HFFc6 (cell line): ENCODE measurements around the gene OR51G2. TPM values are rescaled to one million over a fixed set of nuclear protein-coding genes. Genes with fewer than 3 reads are reported as not detected.

ENCODE experiments used
- DNase-seq: peaks from one replicate; pipeline ENCODE4 v3.0.0-alpha.2; 2018
- H3K27ac Mint-ChIP-seq: 2 replicates; pipeline ENCODE4 v1.8.0; 2020; ENCODE audit warnings: mild to moderate bottlenecking, mixed read lengths
- H3K27me3 Mint-ChIP-seq: 2 replicates; pipeline ENCODE4 v1.8.0; 2021; ENCODE audit warnings: mild to moderate bottlenecking, moderate library complexity, mixed read lengths; ENCODE audit not compliant: insufficient read depth
- H3K36me3 Mint-ChIP-seq: 2 replicates; pipeline ENCODE4 v1.8.0; 2021; ENCODE audit warnings: low read depth, mixed read lengths
- H3K4me1 Mint-ChIP-seq: 2 replicates; pipeline ENCODE4 v1.8.0; 2020; ENCODE audit warnings: low read depth, mixed read lengths
- H3K4me3 Mint-ChIP-seq: 2 replicates; pipeline ENCODE4 v1.8.0; 2020; ENCODE audit warnings: mild to moderate bottlenecking, moderate library complexity, mixed read lengths
- H3K9me3 Mint-ChIP-seq: 2 replicates; pipeline ENCODE4 v1.8.0; 2020; ENCODE audit warnings: mild to moderate bottlenecking, mixed read lengths
- CTCF ChIP-seq: fragments of 200-600 bp; sonication (generic); IDR thresholded peaks from 2 replicates; pipeline ENCODE4 v1.5.0; 2021; ENCODE audit warnings: antibody characterized with exemption, mild to moderate bottlenecking
- total RNA-seq, 6 experiments: library from RNA; stranded (reverse); fragmentation: NEBNext Ultra II Directional; extraction: Animal tissue kit (Norgen Biotek cat#: 25700); gene quantifications; 2 replicates in 1 of 6; 3 replicates in 5 of 6; pipeline ENCODE4 v1.2.3, GENCODE V29; 2021

OR51G2 gene
- total RNA-seq, 6 experiments from 2014 or later: not detected

GRCh38 chr11:4916581-4916980 lies 2.6 kb downstream of the OR51G2 start:
- no peak overlapping the region for H3K27ac Mint-ChIP-seq
- no peak overlapping the region for H3K4me3 Mint-ChIP-seq
- peaks cover 2% of the 10 kb centered on the region for H3K27me3 Mint-ChIP-seq
- no peaks in the 10 kb centered on the region for H3K4me1 Mint-ChIP-seq
- H3K36me3 Mint-ChIP-seq: peaks cover 14% of the 10 kb centered on the region
- peaks cover 61% of the 10 kb centered on the region for H3K9me3 Mint-ChIP-seq
- DNase-seq: no peak
- no peak for TF ChIP-seq CTCF

GRCh38 chr11:4903484-4903883 lies 15.7 kb downstream of the OR51G2 start, which contains the start of gene OR51A7:
Gene OR51A7 (plus strand): TSS chr11:4903783. CDS start chr11:4907370, 3,587 bp downstream.
- no peak for TF ChIP-seq CTCF
- Mint-ChIP-seq H3K27me3 (no peaks in the 10 kb centered on the region), H3K27ac (no peak within 1 kb of the TSS), H3K4me3 (no peak within 1 kb of the TSS), H3K36me3 (no peaks in the 10 kb centered on the region), H3K9me3 (peaks cover 23% of the 10 kb centered on the region), H3K4me1 (no peaks in the 10 kb centered on the region)
- no peak for DNase-seq

- TF ChIP-seq CTCF: no peak; the same call in 1 of the 2 replicates
- peak; percentile 45 for DNase-seq
- no peak overlapping the region for H3K27ac Mint-ChIP-seq
- no peaks in the 10 kb centered on the region for H3K27me3 Mint-ChIP-seq
- H3K36me3 Mint-ChIP-seq: no peaks in the 10 kb centered on the region
- peaks cover 9% of the 10 kb centered on the region; the same call in 1 of the 2 replicates for H3K9me3 Mint-ChIP-seq
- no peak overlapping the region for H3K4me3 Mint-ChIP-seq
- no peaks in the 10 kb centered on the region; the same call in 1 of the 2 replicates for H3K4me1 Mint-ChIP-seq
These were observed 27.0 kb downstream of the OR51G2 start for GRCh38 chr11:4891996-4892640.

- Mint-ChIP-seq H3K9me3 (peaks cover 4% of the 10 kb centered on the region; the same call in 1 of the 2 replicates), H3K36me3 (no peaks in the 10 kb centered on the region), H3K27ac (no peak overlapping the region), H3K4me1 (no peaks in the 10 kb centered on the region; the same call in 1 of the 2 replicates), H3K4me3 (no peak overlapping the region), H3K27me3 (no peaks in the 10 kb centered on the region)
- no peak for DNase-seq
- TF ChIP-seq CTCF: no peak
These were observed 28.9 kb downstream of the OR51G2 start for GRCh38 chr11:4890279-4890678.

GRCh38 chr11:4887591-4887990 lies 31.6 kb downstream of the OR51G2 start:
- Mint-ChIP-seq H3K27ac (no peak overlapping the region), H3K4me3 (no peak overlapping the region), H3K4me1 (no peaks in the 10 kb centered on the region; the same call in 1 of the 2 replicates), H3K36me3 (no peaks in the 10 kb centered on the region), H3K27me3 (no peaks in the 10 kb centered on the region), H3K9me3 (peaks cover 11% of the 10 kb centered on the region)
- no peak for TF ChIP-seq CTCF
- no peak for DNase-seq
